Measurements from ENCODE around the gene DTNB. TPM values are rescaled to one million over a fixed set of nuclear protein-coding genes. Genes with fewer than 3 reads are reported as not detected.

The DTNB gene
- total RNA-seq, 1 experiment from 2014 or later, result 19.6 TPM

- intact Hi-C loops (cut with micrococcal nuclease; ENCODE audit: unreplicated experiment), result loop anchor here (5.0 kb wide), 1 partner anchor 147 kb away; no protein-coding TSS in a partner anchor
- ChIA-PET POLR2A (ENCODE audit: low non-redundant PET) (no interaction called here), CTCF (interaction anchor here (1.0 kb wide), 1 partner anchor 13 kb away, joined by 3 read pairs; no protein-coding TSS in a partner anchor)
- H3K4me1 ChIP-seq (ENCODE audit: insufficient read depth, low read length, poor library complexity, severe bottlenecking), result peaks cover 13% of the 10 kb centered on the region
- no peak for DNase-seq (ENCODE audit: low spot score)
- no peaks in the 10 kb centered on the region for H3K27me3 ChIP-seq (replicated peaks; ENCODE audit: insufficient read depth, low read depth, low read length, poor library complexity)
- H3K4me3 ChIP-seq (ENCODE audit: low read depth, low read length, poor library complexity, severe bottlenecking), result no peak overlapping the region
- no peaks in the 10 kb centered on the region for H3K36me3 ChIP-seq (ENCODE audit: insufficient read depth, low read length, poor library complexity, severe bottlenecking)
- H3K9me3 ChIP-seq (ENCODE audit: low read depth, low read length, poor library complexity, severe bottlenecking), result no peaks in the 10 kb centered on the region
- no peak overlapping the region for H3K27ac ChIP-seq (ENCODE audit: low read depth, low read length, poor library complexity, severe bottlenecking)
- TF ChIP-seq EZH2 (IDR thresholded peaks at IDR 0.05; ENCODE audit: borderline replicate concordance, low read depth, low read length, poor library complexity, severe bottlenecking), result no peak
- no peak for TF ChIP-seq CTCF (conservative IDR thresholded peaks at IDR 0.05; ENCODE audit: low read depth, low read length)
- BruUV-seq (replicated peaks), result no TSS peak
Measured at GRCh38 chr2:25374827-25375226, 298.6 kb downstream of the DTNB start.

- no TSS peak for BruUV-seq (replicated peaks)
- Histone ChIP-seq H3K4me3 (ENCODE audit: low read depth, low read length, poor library complexity, severe bottlenecking) (no peak overlapping the region), H3K36me3 (ENCODE audit: insufficient read depth, low read length, poor library complexity, severe bottlenecking) (no peaks in the 10 kb centered on the region), H3K27ac (ENCODE audit: low read depth, low read length, poor library complexity, severe bottlenecking) (no peak overlapping the region), H3K9me3 (ENCODE audit: low read depth, low read length, poor library complexity, severe bottlenecking) (no peaks in the 10 kb centered on the region), H3K4me1 (ENCODE audit: insufficient read depth, low read length, poor library complexity, severe bottlenecking) (peaks cover 13% of the 10 kb centered on the region), H3K27me3 (replicated peaks; ENCODE audit: insufficient read depth, low read depth, low read length, poor library complexity) (no peaks in the 10 kb centered on the region)
- no peak for DNase-seq (ENCODE audit: low spot score)
- intact Hi-C loops (cut with micrococcal nuclease; ENCODE audit: unreplicated experiment), result no loop called here
- POLR2A ChIA-PET (ENCODE audit: low non-redundant PET), result no interaction called here
- CTCF ChIA-PET, result interaction anchor here (1.0 kb wide), 1 partner anchor 12 kb away, joined by 3 read pairs; no protein-coding TSS in a partner anchor
- no peak for TF ChIP-seq CTCF (conservative IDR thresholded peaks at IDR 0.05; ENCODE audit: low read depth, low read length)
- no peak for TF ChIP-seq EZH2 (IDR thresholded peaks at IDR 0.05; ENCODE audit: borderline replicate concordance, low read depth, low read length, poor library complexity, severe bottlenecking)
Measured at GRCh38 chr2:25374411-25374810, 299.0 kb downstream of the DTNB start.

- Histone ChIP-seq H3K27me3 (replicated peaks; ENCODE audit: insufficient read depth, low read depth, low read length, poor library complexity) (no peaks in the 10 kb centered on the region), H3K36me3 (ENCODE audit: insufficient read depth, low read length, poor library complexity, severe bottlenecking) (no peaks in the 10 kb centered on the region), H3K4me3 (ENCODE audit: low read depth, low read length, poor library complexity, severe bottlenecking) (no peak overlapping the region), H3K9me3 (ENCODE audit: low read depth, low read length, poor library complexity, severe bottlenecking) (no peaks in the 10 kb centered on the region), H3K4me1 (ENCODE audit: insufficient read depth, low read length, poor library complexity, severe bottlenecking) (peaks cover 13% of the 10 kb centered on the region), H3K27ac (ENCODE audit: low read depth, low read length, poor library complexity, severe bottlenecking) (no peak overlapping the region)
- no peak for TF ChIP-seq CTCF (conservative IDR thresholded peaks at IDR 0.05; ENCODE audit: low read depth, low read length)
- TF ChIP-seq EZH2 (IDR thresholded peaks at IDR 0.05; ENCODE audit: borderline replicate concordance, low read depth, low read length, poor library complexity, severe bottlenecking), result no peak
- no peak for DNase-seq (ENCODE audit: low spot score)
- CTCF ChIA-PET, result no interaction called here
- POLR2A ChIA-PET (ENCODE audit: low non-redundant PET), result no interaction called here
- BruUV-seq (replicated peaks), result no TSS peak
- intact Hi-C loops (cut with micrococcal nuclease; ENCODE audit: unreplicated experiment), result no loop called here
Measured at GRCh38 chr2:25373269-25373981, 300.0 kb downstream of the DTNB start.

All from A673 (cell line).